ENCODE results near the gene AFAP1L2.
A peak's percentile ranks its signal among the peaks of the same experiment; 100 is the strongest.

AFAP1L2 gene

DNA sequence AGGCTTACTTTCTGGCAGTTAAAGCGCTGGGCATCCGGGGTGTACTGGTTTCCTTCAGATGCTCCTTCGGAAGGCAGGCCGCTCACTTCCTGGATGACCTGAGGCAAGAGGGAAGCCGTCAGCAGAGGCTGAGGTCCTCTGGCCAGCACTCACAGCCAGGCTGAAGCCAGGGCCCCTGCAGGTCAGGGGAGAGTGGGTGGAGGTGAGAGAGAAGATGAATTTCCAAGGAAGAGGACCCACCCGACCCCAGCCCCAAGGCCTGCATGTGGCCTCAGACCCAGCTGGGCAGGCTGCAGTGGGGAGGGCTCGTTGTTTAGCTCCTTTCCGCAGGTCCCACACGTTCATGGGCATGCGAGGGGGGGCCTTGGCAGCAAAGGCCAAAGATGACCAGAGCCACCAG lies 94.0 kb downstream of the AFAP1L2 start:
- no peak for DNase-seq (ENCODE audit: low read depth in 2 of 2)
- no peak overlapping the region for H3K4me3 ChIP-seq (replicated peaks in 1 of 2; ENCODE audit: low read depth in 2 of 2, low read length in 2 of 2)
- TF ChIP-seq, protein P1, sequence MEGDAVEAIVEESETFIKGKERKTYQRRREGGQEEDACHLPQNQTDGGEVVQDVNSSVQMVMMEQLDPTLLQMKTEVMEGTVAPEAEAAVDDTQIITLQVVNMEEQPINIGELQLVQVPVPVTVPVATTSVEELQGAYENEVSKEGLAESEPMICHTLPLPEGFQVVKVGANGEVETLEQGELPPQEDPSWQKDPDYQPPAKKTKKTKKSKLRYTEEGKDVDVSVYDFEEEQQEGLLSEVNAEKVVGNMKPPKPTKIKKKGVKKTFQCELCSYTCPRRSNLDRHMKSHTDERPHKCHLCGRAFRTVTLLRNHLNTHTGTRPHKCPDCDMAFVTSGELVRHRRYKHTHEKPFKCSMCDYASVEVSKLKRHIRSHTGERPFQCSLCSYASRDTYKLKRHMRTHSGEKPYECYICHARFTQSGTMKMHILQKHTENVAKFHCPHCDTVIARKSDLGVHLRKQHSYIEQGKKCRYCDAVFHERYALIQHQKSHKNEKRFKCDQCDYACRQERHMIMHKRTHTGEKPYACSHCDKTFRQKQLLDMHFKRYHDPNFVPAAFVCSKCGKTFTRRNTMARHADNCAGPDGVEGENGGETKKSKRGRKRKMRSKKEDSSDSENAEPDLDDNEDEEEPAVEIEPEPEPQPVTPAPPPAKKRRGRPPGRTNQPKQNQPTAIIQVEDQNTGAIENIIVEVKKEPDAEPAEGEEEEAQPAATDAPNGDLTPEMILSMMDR (IDR thresholded peaks at IDR 0.05; ENCODE audit: low read depth, low read length) = no peak

DNA sequence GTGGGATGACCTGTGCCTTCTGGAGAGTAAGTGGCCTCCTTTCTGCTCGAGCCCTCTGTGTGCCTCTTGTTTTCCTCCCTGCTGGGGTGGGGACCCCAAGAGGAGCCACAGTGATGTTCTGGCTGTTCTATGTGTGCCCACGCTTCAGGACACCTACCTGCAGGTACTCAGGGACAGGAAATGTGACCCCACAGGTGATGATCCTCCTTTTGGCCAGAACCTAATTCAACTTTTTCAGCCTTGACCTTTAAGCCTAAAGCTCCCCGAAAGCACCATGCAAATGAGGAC lies 95.0 kb downstream of the AFAP1L2 start:
- no peak overlapping the region for H3K4me3 ChIP-seq (replicated peaks in 1 of 2; ENCODE audit: low read depth in 2 of 2, low read length in 2 of 2)
- TF ChIP-seq, protein P1 (IDR thresholded peaks at IDR 0.05; ENCODE audit: low read depth, low read length) = no peak
- DNase-seq (ENCODE audit: low read depth in 2 of 2) = no peak

DNA sequence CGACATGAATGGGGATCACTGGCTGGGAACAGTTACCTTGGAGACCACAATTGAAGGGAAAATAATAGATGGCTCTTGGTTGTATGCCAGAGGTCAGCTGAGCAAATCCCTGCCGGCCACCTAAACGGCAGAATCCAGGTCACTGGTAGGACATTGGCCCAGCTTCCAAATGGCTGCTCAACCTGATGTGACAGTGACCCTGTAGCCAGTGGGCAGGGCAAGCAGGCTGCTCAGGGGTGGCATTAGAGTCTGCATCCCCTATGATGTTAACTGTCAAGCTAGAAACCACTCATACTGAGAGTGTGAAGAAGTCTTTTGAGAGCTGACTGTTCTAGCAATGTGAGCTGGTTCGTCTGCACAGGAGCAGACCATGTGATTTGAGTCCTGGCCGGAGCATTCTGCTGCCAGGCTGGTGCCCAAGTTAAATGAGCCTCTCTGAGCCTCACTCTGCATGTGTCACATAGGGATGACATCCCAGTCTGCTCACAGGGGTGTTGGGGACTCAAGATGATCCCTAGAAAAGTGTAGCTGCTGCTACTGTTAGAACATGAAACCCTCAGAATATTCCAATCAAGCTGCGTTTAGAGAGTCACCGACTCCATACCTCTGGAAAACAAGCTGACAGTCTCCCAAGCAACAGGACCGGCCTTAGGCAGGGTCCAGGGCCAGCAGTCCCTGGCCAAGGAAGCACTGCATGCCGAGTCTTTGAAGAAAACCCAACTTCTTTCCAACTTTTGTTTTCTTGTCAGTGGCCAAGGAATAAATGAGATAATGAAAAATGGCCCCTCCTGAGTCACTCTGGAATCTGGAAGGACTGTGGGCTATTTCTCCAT lies 95.6 kb downstream of the AFAP1L2 start:
- TF ChIP-seq, protein P1 (IDR thresholded peaks at IDR 0.05; ENCODE audit: low read depth, low read length) = no peak
- DNase-seq (ENCODE audit: low read depth in 2 of 2) = peak in 1 of 2 donors; percentile 21
- H3K4me3 ChIP-seq (replicated peaks in 1 of 2; ENCODE audit: low read depth in 2 of 2, low read length in 2 of 2) = no peak overlapping the region

DNA sequence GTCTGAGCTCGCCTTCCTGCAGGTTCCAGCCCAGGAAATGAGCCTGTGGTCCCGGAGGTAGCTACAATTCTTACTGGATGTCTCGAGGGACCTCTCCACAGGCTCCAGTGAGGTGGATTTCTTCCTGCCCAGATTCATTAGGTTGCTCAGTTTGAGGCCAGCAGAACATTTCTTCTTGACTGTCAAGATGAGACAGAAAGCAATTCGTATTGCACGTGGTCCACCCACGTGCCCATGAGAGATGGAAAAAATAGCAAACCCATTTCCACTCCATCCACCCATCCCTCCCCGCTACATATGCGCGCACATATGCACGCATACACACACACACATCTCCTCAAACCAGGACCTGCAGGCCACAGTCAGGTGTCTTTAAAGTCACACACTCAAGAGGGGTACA lies 96.6 kb downstream of the AFAP1L2 start:
- TF ChIP-seq, protein P1 (IDR thresholded peaks at IDR 0.05; ENCODE audit: low read depth, low read length) = no peak
- H3K4me3 ChIP-seq (replicated peaks in 1 of 2; ENCODE audit: low read depth in 2 of 2, low read length in 2 of 2) = no peak overlapping the region
- no peak for DNase-seq (ENCODE audit: low read depth in 2 of 2)

DNA sequence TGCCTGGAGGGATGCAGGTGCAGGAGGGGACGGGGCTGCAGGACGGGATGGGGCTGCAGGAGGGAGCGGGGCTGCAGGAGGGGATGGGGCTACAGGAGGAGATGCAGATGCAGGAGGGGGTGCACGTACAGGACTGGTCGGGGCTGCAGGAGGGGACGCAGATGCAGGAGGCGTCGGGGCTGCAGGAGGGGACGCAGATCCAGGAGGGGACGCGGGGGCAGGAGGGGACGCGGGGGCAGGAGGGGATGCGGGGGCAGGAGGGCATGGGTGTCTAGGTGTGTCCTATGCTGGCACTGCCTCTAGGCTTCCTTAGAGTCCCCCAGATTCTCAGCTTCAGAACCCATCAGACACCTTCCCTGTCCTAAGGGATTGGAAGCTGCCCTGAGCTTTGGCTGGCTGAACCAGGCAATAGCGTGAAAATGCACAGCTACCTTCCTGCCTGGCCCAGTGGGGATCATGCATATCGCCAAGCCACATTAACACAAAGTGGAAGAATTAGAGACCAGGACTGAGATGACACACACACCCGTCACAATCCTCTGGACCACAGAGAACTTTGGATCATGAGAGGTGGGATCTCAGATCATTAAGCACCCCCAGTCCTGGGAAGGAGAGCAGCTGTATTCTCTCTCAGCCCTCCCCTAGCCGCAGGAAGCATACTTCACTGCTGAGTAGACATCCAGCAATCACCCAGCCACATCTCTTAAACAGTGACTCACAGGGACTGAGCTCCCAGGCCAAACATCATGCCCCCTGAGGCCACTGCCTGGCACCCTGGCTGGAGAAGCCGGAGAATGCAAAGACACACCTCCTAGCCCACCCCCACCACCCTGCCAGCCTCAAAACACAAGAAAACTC lies 98.0 kb downstream of the AFAP1L2 start:
- TF ChIP-seq, protein P1 (IDR thresholded peaks at IDR 0.05; ENCODE audit: low read depth, low read length) = no peak
- H3K4me3 ChIP-seq (replicated peaks in 1 of 2; ENCODE audit: low read depth in 2 of 2, low read length in 2 of 2) = no peak overlapping the region
- DNase-seq (ENCODE audit: low read depth in 2 of 2) = peak; percentile 65 to 90

DNA sequence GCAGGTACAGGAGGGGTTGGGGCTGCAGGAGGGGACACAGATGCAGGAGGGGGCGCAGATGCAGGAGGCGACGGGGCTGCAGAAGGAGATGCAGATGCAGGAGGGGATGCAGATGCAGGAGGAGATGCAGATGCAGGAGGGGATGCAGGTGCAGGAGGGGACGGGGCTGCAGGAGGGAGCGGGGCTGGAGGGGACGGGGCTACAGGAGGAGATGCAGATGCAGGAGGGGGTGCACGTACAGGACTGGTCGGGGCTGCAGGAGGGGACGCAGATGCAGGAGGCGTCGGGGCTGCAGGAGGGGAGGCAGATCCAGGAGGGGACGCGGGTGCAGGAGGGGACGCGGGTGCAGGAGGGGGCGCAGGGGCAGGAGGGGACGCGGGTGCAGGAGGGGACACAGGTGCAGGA lies 98.8 kb downstream of the AFAP1L2 start:
- TF ChIP-seq, protein P1 (IDR thresholded peaks at IDR 0.05; ENCODE audit: low read depth, low read length) = no peak
- no peak for DNase-seq (ENCODE audit: low read depth in 2 of 2)
- H3K4me3 ChIP-seq (replicated peaks in 1 of 2; ENCODE audit: low read depth in 2 of 2, low read length in 2 of 2) = no peak overlapping the region
